Activated CD4-positive, alpha-beta T cell treated with anti-CD3 and anti-CD28 coated beads, Interleukin-2, amount 50 U/mL, for 24 hours (primary cell): ENCODE measurements around the gene NOL4L.

Experiments
- DNase-seq, 2 donors: peaks; one replicate each; pipeline ENCODE4 v3.0.0-alpha.2; 2020; ENCODE audit warnings: low read depth in 1 of 2, low spot score in 1 of 2

The NOL4L gene

DNA sequence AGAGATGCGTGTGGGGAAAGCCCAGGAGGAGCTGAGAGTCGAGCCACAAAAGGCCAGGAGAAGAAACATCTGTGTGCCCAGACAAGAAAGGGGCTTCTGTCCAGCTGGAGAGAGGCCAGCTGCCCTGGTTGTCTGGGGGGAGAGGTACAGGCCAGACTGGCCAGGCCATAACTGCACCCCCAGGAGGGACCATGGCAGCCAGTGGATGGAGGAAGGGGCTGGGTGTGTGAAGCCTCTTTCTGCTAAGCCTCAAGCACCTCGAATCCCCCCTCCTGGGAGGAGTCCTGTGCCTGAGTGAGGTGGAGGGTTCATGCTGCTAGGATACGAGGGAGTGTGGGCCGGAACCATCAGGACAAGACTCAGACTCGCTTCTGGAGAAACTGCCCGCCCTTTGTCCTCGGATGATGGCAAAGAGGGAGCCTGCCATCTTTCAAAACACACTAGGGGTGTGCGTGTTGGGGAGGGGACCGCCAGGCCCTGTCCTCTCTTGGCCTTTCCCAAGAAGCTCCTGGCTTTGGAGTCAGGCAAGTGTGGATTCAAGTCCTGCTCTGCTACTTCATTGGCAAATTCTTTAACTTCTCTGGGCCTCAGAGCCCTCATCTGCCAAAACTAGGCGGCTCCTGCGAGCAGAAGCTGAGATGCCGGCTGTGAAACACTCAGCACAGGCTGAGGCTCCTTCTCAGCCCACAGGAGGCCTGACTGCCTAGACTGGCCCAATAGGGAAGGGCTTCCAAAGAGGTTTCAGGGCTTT, 136.7 kb downstream of the NOL4L start:
- no peak for DNase-seq

GRCh38 chr20:32447136-32448027, 137.8 kb downstream of the NOL4L start:
- no peak for DNase-seq

DNA sequence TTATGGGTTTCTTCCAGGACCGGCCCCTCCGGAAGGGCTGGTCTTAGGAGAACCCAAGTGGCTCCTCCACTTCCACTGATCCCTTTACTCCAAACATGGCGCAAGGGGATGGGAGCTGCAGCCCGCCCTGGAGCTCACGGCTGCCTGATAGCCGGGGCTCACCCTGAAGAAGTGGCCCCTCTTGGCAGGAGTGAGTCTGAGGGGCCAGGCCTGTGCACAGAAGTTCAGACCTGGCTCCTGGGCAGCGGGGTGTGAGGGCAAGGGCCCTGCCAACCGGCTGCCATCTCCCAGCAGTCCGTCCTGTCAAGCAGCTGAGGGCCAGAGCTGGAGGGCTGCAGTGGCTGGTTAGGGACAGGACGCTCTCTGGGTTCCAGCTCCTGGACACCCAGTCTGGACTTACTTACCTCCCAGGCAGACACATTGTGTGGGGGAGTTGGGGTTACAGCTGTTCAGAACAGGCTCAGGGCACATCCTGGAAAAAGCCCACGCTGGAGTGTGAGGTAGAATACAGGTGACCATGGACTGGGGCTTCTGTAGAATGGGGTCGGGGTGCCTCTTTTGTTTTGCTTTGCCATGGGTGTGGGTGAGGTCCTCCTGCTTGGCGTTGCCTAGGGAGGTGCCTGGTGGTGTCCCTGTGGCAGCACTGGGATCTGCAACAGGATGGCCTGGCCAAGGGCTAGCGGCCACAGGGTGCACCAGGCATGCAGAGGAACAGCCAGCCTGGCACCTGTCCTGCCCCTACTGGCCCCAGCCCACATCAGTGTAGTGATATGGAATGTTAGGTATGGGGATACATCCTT, 138.6 kb downstream of the NOL4L start:
- DNase-seq, result no peak

- no peak for DNase-seq
Measured at GRCh38 chr20:32445539-32446273, 139.4 kb downstream of the NOL4L start.

DNA sequence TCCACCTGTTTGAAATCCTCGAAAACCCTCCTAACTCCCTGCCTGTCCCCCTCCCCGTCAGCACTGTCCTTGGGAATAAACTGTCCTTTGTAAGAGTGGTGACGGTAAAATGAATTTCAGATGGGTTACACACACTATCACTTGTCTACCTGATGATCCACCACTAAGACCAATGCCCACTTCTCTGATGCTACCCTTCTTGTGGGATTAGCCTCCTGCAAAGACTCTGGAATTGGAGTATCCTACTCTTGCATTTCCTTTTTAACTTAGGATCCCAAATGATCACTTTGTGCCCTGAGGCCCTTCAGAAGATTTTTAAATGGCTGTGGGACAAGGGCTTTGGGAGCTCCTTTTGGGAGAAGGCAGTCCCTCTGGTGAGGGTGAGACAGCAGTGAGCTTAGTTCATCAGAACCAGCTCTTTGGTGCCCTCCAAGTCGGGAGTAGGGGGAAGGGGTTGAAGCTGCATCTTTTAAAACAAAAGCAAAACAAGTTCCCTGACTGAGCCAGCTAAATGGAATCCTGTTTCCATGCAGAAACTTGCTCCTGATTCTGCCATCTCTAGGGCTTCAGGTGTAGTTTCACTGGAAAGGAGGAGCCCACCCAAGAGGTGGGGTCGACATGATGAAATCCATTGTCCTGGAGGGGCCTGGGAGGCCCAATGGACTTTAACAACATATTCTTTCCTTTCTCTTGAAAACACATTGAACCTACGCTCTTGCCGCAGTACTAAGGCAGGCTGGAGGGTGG, 140.5 kb downstream of the NOL4L start:
- no peak for DNase-seq

GRCh38 chr20:32443386-32443974, 141.7 kb downstream of the NOL4L start:
- DNase-seq, result no peak

GRCh38 chr20:32442630-32443373, 142.3 kb downstream of the NOL4L start:
- DNase-seq, result no peak

DNA sequence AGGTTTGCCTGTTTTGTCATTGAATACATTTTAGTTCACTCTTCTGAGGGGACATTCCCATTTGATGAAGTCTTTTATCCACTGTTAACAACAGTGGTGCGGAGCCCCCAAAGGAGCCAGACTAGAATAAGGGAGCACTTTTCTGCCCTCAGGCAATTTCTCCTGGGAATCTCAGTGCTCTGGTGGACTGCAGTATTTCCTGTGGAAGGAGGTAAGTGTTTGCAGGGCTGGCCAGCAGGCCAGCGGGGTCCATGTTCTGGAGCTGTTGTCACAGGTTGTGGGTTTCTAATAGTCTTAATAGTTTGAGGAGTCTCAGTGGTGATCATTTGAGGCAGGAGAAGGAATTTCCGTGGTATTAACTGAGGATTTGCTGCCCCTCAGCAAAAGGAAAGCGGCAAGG, 143.5 kb downstream of the NOL4L start:
- no peak for DNase-seq

- DNase-seq, result no peak
Measured at GRCh38 chr20:32440758-32441078, 144.4 kb downstream of the NOL4L start.

DNA sequence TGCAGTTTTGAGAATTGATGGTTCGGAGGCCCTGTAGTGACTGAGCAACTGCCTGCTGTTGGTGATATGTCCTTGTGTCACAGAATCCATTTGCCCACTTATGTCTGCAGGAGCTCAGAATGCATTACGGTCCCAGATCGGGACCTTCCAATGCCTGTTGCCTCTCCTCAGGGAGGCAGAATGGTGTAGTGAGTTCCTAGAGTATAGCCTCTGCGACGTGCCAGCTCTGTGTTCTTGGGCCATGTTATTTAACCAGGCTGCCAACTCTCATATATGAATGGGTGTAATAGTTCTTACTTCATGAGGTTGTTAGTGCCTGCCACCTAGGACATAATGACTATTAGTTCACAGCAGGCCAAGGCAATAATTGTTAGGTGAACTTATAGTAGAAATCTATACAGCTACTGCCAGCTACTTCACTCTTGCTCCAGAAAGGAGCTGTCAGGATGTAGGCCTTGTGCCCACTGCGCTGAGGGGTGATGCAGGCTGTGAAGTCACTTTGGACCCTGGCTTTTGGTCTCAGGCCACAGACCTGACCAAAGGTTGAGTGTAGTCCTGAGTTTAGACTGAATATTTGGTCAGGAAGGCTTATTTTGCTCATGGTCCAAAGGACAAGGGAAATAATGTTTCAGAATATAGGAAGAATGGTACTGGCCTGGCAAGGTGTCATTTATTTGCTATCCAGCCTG, 144.9 kb downstream of the NOL4L start:
- no peak for DNase-seq

GRCh38 chr20:32439132-32439829, 145.9 kb downstream of the NOL4L start:
- peak in 1 of 2 donors; percentile 21 for DNase-seq

GRCh38 chr20:32438331-32438858, 146.7 kb downstream of the NOL4L start:
- DNase-seq, result no peak

DNA sequence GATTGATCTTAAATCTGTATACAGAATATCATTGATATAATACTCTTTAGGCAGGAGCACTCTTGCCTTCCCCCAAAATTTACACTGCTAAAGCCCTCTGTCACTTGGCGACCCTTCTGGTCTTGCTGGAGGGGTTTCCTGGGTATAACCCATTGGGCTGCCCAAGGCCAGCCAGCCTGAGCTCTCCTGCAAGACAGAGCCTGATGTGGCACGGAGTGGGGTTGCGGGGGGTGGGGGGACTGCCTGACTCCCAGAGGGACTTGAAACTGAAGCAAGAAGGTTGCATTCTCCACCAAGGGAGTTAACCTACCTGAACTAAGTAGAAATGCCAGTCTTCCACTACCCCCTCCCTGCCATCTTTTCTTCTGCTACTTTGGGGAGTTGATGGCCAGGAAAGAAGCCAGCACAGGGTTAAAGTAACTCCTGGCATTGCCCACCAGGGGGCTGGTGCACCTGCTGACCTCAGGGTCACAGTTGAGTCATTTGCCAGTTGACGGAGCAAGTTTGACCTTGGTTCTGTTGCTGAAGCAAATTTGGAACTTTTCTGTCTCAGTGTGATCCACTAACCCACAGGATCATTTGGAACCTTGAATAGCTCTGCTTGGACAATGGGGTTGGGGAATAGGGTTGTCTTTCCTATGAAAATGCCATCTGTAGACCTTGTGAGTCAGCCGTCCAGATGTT, 147.6 kb downstream of the NOL4L start:
- DNase-seq, result no peak

- DNase-seq, result no peak
Measured at GRCh38 chr20:32436968-32437367, 148.2 kb downstream of the NOL4L start.

DNA sequence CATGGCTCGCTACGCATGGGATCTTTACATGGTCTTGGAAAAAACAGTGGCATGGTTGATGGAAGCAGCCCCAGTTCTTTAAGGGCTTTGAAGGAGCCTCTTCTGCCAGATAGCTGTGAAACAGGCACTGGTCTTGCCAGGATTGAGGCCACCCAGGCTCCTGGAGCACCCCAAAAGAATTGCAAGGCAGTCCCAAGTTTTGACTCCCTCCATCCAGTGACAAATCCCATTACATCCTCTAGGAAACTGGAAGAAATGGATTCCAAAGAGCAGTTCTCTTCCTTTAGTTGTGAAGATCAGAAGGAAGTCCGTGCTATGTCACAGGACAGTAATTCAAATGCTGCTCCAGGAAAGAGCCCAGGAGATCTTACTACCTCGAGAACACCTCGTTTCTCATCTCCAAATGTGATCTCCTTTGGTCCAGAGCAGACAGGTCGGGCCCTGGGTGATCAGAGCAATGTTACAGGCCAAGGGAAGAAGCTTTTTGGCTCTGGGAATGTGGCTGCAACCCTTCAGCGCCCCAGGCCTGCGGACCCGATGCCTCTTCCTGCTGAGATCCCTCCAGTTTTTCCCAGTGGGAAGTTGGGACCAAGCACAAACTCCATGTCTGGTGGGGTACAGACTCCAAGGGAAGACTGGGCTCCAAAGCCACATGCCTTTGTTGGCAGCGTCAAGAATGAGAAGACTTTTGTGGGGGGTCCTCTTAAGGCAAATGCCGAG, 148.8 kb downstream of the NOL4L start:
- no peak for DNase-seq

- no peak for DNase-seq
Measured at GRCh38 chr20:32435449-32436107, 149.6 kb downstream of the NOL4L start.
